Activated CD4-positive, alpha-beta T cell treated with anti-CD3 and anti-CD28 coated beads, Interleukin-2, amount 50 U/mL, for 1 hour (primary cell): ENCODE results near the gene SLC4A3.
"Not testable (repeated sequence)": the region's sequence is repeated elsewhere in the genome, so short reads cannot be mapped to it uniquely, and the experiment has no call there.

Experiments used
- DNase-seq: peaks from one replicate; pipeline ENCODE4 v3.0.0-alpha.2; 2020

SLC4A3 gene

GRCh38 chr2:219648963-219649362 lies 21.5 kb downstream of the SLC4A3 start:
- DNase-seq: no peak

- DNase-seq: no peak
Measured at GRCh38 chr2:219650426-219651248, 23.2 kb downstream of the SLC4A3 start.

- DNase-seq: not testable (repeated sequence)
Measured at GRCh38 chr2:219651656-219652055, 24.2 kb downstream of the SLC4A3 start.

GRCh38 chr2:219656526-219656925 lies 29.1 kb downstream of the SLC4A3 start:
- DNase-seq: no peak

- DNase-seq: no peak
Measured at GRCh38 chr2:219658196-219658846, 30.9 kb downstream of the SLC4A3 start.

GRCh38 chr2:219658874-219659273 lies 31.4 kb downstream of the SLC4A3 start:
- no peak for DNase-seq

GRCh38 chr2:219661197-219661954 lies 33.9 kb downstream of the SLC4A3 start:
- no peak for DNase-seq

- DNase-seq: no peak
Measured at GRCh38 chr2:219661955-219662395, 34.5 kb downstream of the SLC4A3 start.

GRCh38 chr2:219662566-219662965 lies 35.1 kb downstream of the SLC4A3 start:
- DNase-seq: no peak

- no peak for DNase-seq
Measured at GRCh38 chr2:219663116-219663762, 35.8 kb downstream of the SLC4A3 start.

GRCh38 chr2:219664041-219664440 lies 36.6 kb downstream of the SLC4A3 start:
- DNase-seq: no peak

- no peak for DNase-seq
Measured at GRCh38 chr2:219664944-219665343, 37.5 kb downstream of the SLC4A3 start.

GRCh38 chr2:219665926-219666325 lies 38.5 kb downstream of the SLC4A3 start:
- no peak for DNase-seq

GRCh38 chr2:219668316-219668715 lies 40.9 kb downstream of the SLC4A3 start:
- no peak for DNase-seq

GRCh38 chr2:219670386-219670785 lies 43.0 kb downstream of the SLC4A3 start:
- no peak for DNase-seq

- no peak for DNase-seq
Measured at GRCh38 chr2:219671279-219671678, 43.8 kb downstream of the SLC4A3 start.

GRCh38 chr2:219672406-219672805 lies 45.0 kb downstream of the SLC4A3 start:
- DNase-seq: no peak

GRCh38 chr2:219675221-219675620 lies 47.8 kb downstream of the SLC4A3 start:
- no peak for DNase-seq

- no peak for DNase-seq
Measured at GRCh38 chr2:219676586-219676985, 49.2 kb downstream of the SLC4A3 start.

- no peak for DNase-seq
Measured at GRCh38 chr2:219679041-219679440, 51.6 kb downstream of the SLC4A3 start.

- no peak for DNase-seq
Measured at GRCh38 chr2:219679571-219679970, 52.1 kb downstream of the SLC4A3 start.

GRCh38 chr2:219680958-219681693 lies 53.7 kb downstream of the SLC4A3 start:
- DNase-seq: no peak
